HepG2 (cell line): ENCODE results near the gene SLC7A8. TPM values are rescaled to one million over a fixed set of nuclear protein-coding genes. Genes with fewer than 3 reads are reported as not detected.

Experiments used
- TARDBP ChIP-seq: sonication (generic); formaldehyde crosslinking; IDR thresholded peaks from 2 replicates; pipeline ENCODE4 v1.8.0; 2022; ENCODE audit warnings: mild to moderate bottlenecking, missing genetic modification reagents
- ZBTB33 ChIP-seq: sonication (generic); formaldehyde crosslinking; IDR thresholded peaks from 2 replicates; pipeline ENCODE4 v1.4.0; 2020; ENCODE audit warnings: missing genetic modification reagents
- ZBTB42 ChIP-seq: sonication (generic); formaldehyde crosslinking; IDR thresholded peaks from 2 replicates; pipeline ENCODE4 v1.5.0; 2020; ENCODE audit warnings: mild to moderate bottlenecking, missing genetic modification reagents
- ZMYM3 ChIP-seq: sonication (generic); formaldehyde crosslinking; IDR thresholded peaks from 2 replicates; pipeline ENCODE4 v1.5.1; 2020; ENCODE audit warnings: mild to moderate bottlenecking, missing genetic modification reagents
- ZNF770 ChIP-seq: sonication (generic); formaldehyde crosslinking; IDR thresholded peaks from 2 replicates; pipeline ENCODE4 v1.5.0; 2020; ENCODE audit warnings: mild to moderate bottlenecking, missing genetic modification reagents
- polyA plus RNA-seq, 8 experiments: library from polyadenylated mRNA; depleted of rRNA in 3 of 8; stranded (reverse) in 7 of 8; unstranded in 1 of 8; fragments of >200 nt; fragmentation: Illumina TruSeq in 4 of 8; extraction: Trizol in 4 of 8; gene quantifications; 2 replicates each; pipeline versions ENCODE4 v1.2.1 to v1.2.3, GENCODE V29; 2011 to 2016; ENCODE audit warnings: low read depth in 4 of 8, missing spikeins in 1 of 8, mixed read lengths in 1 of 8; ENCODE audit not compliant: insufficient read depth in 1 of 8
- total RNA-seq, 5 experiments: library from RNA; depleted of rRNA; stranded (reverse); fragments of >200 nt; fragmentation: Illumina TruSeq; extraction: Trizol; gene quantifications; 2 replicates each; pipeline ENCODE4 v1.2.3, GENCODE V29; 2016; ENCODE audit warnings: low read depth in 1 of 5
- TF ChIP-seq, protein P1 (sequence below): sonication (generic); formaldehyde crosslinking; IDR thresholded peaks from 2 replicates; pipeline ENCODE4 v1.4.0; 2020; ENCODE audit warnings: mild to moderate bottlenecking, missing genetic modification reagents, borderline replicate concordance

The SLC7A8 gene
- total and polyA plus RNA-seq, 2 of the 13 experiments (the other 11 are each of a cell fraction or from before 2014, with no cell fraction given), result 0.25 TPM; not detected in 1

DNA sequence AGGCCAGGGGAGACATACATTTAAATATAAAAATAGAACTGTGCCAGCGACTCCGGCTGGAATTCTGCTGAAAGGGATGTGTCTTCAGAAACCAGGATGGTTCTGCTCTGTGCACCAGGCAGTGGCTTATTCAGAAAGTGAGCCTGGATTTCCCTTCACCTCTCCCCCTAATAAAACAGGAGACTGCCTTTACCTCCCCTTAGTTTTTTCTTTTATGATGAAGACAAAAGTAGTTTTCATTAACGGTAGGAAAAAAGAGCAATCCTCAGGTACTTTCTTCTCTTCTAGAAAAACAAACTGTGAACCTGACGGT is 346 bp downstream of the SLC7A8 start (continued):
- TF ChIP-seq ZBTB33 (no peak), TARDBP (no peak), ZMYM3 (CRISPR knock-in tag) (no peak), ZBTB42 (no peak), ZNF770 (CRISPR knock-in tag) (no peak)
- TF ChIP-seq, protein P1, sequence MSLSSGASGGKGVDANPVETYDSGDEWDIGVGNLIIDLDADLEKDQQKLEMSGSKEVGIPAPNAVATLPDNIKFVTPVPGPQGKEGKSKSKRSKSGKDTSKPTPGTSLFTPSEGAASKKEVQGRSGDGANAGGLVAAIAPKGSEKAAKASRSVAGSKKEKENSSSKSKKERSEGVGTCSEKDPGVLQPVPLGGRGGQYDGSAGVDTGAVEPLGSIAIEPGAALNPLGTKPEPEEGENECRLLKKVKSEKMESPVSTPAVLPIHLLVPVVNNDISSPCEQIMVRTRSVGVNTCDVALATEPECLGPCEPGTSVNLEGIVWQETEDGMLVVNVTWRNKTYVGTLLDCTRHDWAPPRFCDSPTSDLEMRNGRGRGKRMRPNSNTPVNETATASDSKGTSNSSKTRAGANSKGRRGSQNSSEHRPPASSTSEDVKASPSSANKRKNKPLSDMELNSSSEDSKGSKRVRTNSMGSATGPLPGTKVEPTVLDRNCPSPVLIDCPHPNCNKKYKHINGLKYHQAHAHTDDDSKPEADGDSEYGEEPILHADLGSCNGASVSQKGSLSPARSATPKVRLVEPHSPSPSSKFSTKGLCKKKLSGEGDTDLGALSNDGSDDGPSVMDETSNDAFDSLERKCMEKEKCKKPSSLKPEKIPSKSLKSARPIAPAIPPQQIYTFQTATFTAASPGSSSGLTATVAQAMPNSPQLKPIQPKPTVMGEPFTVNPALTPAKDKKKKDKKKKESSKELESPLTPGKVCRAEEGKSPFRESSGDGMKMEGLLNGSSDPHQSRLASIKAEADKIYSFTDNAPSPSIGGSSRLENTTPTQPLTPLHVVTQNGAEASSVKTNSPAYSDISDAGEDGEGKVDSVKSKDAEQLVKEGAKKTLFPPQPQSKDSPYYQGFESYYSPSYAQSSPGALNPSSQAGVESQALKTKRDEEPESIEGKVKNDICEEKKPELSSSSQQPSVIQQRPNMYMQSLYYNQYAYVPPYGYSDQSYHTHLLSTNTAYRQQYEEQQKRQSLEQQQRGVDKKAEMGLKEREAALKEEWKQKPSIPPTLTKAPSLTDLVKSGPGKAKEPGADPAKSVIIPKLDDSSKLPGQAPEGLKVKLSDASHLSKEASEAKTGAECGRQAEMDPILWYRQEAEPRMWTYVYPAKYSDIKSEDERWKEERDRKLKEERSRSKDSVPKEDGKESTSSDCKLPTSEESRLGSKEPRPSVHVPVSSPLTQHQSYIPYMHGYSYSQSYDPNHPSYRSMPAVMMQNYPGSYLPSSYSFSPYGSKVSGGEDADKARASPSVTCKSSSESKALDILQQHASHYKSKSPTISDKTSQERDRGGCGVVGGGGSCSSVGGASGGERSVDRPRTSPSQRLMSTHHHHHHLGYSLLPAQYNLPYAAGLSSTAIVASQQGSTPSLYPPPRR (CRISPR knock-in tag), result no peak
- TF ChIP-seq, all 625 proteins: peak for 0
